HG03066 (cell line): ENCODE results near the gene TAF4.
"Not testable (repeated sequence)": the region's sequence is repeated elsewhere in the genome, so short reads cannot be mapped to it uniquely, and the experiment has no call there.

Source experiments
- ATAC-seq: cut with Tn5 transposase; IDR thresholded peaks from one replicate; pipeline ENCODE4 v1.9.1; 2021; ENCODE audit warnings: low read depth; ENCODE audit not compliant: unreplicated experiment

TAF4 gene

DNA sequence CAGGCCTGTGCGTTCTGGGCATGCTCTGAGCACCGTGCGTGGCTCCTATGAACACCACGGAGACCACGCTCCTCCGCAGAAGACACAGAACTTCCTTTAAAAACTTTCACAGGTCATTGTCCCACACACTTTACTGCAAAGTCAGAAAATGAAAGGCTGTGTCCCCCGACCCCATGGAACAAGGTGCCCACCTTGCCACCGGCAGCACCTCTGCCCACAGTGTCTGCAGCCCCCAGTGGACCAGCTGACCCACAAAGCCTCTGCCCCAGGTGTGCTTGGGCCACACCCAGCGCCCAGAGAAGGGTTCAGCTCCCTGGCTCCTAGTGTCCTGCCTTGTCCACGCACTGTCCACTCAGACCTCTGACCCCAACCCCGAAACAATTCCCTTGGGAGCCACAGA lies 8.7 kb downstream of the TAF4 start:
- ATAC-seq, result no peak

- no peak for ATAC-seq
Observed at GRCh38 chr20:62056377-62056776, 9.3 kb downstream of the TAF4 start.

DNA sequence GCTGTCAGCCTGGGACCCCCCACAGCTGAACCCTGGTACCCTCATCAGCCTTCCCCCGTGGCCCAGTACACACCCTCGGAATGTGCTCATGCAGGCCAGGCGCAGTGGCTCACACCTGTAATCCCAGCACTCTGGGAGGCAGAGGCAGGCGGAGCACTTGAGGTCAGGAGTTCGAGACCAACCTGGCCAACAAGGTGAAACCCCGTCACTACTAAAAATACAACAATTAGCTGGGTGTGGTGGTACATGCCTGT lies 9.9 kb downstream of the TAF4 start:
- ATAC-seq, result not testable (repeated sequence)

DNA sequence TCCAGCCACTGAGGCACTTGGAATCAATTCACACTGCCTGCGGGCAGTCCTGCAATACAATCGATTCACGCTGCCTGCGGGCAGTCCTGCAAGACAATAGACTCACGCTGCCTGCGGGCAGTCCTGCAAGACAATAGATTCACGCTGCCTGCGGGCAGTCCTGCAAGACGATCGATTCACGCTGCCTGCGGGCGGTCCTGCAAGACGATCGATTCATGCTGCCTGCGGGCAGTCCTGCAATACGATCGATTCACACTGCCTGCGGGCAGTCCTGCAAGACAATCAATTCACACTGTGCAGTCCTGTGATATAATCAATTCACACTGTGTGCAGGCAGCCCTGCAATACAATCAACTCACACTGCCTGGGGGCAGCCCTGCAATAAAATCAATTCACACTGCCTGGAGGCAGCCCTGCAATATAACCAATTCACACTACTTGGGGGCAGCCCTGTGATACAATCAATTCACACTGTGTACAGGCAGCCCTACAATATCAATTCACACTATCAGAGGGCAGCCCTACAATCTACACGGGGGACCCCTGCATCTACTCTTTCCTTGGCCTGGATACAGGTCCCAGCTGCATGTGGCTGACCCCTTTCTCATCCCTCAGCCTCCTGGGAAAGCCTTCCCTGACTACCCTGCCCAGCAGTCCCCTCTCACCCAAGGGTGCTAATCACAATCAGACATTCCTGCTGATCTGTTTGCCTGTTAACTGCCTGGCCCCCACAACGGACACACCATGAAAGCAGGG lies 10.4 kb downstream of the TAF4 start:
- ATAC-seq, result no peak

GRCh38 chr20:62054451-62054953 lies 11.2 kb downstream of the TAF4 start:
- no peak for ATAC-seq

- no peak for ATAC-seq
Observed at GRCh38 chr20:62053465-62054196, 12.1 kb downstream of the TAF4 start.

DNA sequence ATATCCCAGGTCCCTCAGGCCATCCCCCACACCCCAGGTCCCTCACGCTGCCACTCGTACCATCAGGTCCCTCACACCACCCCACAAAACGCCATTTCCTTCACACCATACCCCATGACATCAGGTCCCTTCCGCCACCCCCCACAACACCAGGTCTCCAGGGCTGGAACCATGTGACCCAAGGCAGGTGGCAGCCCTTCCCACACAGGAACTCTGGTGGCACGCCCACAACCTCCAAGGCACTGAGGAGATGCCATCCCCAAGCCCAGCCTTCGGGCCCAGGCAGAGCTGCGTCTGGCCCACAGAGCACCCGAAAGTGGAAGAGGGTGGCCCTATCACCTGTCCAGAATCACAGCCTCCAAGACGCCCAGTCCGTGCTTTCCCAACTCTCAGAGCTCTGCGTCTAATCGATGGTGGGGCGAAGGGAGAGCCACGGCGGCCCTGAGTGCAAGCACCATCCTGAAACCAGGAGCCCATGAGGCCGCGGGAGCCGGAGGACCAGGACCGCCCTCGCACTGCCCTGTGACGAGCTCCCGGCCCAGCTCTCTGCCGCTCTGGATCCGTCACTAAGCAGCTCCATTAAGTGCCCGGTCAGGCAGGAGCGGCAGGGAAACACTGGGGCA lies 12.7 kb downstream of the TAF4 start:
- ATAC-seq, result no peak

- ATAC-seq, result no peak
Observed at GRCh38 chr20:62052336-62052841, 13.3 kb downstream of the TAF4 start.

- no peak for ATAC-seq
Observed at GRCh38 chr20:62051546-62052255, 14.0 kb downstream of the TAF4 start.

- ATAC-seq, result no peak
Observed at GRCh38 chr20:62051144-62051543, 14.5 kb downstream of the TAF4 start.

DNA sequence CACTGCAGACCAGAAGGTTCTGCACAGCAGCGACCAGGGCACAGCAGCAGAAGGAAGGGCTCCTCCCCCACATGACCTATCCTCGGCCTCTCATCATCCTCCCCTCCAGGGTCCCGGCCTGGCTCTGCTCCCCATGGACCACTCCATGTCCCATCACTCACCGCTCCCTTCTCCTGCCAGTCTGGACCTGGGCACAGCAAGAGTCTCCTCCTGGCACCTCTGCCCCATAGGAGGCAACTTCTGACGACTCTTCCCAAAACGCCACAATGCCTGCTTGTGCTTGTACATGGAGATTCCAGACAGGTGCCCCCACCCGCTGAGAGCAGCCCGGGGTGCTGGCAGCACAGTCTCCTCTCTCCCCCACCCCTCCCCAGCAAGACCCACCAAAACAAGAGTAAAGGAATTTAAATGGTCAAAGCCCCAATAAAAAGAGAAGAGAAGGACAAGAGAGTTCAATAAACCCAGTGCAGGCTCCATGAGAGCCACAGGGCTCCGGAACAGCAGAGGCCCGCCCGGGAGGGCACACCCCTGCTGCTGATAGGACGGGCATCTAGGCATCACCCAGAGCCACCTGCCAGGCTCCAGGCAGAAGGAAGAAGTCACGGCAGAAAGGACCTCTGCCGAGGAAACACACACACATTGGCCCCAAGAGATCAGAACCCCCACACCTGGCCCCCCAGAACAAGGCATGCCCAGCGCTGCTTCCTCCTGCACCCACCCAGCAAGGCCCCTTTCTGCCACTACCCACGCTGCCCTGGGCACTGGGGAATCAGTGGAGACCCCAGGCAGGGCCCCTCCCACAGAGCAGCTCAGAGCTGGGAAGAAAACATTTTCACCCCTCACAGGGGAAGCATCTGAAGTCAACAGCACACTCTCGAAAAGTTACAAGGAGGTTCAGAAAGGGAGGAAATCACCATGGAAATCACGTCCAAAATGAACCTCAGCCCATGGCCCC lies 15.2 kb downstream of the TAF4 start:
- no peak for ATAC-seq

DNA sequence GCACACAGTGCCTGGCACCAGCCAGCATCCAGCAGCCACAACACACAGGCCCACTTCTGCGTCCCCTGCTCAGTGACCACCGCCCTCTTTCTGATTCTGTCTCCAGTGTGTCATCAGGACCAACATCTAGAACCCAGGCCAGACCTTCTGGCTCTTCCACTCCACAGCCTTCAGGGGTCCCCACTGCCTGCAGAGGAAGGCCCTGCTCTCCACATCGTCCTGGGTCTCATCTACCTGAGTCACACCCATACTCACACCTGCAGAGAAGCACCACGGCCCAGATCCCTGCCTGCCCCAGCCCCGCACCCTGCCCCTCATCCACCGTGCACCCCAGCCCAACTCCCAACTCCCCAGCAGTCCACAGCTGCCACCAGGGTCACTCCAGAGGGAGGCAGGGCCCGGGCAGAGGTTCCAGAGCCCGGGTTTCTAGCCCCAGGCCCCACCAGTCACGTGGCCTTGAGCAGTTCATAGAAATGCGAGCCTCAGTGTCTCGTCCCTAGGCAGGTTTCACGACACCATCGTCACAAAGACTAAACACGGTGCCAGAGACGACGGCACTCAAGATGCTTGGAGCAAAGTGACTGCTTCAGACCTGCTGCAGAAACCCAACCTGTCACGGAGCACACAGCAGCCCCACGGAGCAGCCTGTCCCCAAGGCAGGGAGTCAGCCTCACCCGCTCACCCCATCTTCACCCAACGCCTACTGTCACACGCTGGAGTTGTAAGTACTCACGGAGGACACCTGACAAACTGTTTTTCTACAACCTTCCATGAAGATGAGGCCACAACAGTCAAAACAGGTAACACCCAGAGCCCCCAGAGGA lies 16.1 kb downstream of the TAF4 start:
- ATAC-seq, result no peak

DNA sequence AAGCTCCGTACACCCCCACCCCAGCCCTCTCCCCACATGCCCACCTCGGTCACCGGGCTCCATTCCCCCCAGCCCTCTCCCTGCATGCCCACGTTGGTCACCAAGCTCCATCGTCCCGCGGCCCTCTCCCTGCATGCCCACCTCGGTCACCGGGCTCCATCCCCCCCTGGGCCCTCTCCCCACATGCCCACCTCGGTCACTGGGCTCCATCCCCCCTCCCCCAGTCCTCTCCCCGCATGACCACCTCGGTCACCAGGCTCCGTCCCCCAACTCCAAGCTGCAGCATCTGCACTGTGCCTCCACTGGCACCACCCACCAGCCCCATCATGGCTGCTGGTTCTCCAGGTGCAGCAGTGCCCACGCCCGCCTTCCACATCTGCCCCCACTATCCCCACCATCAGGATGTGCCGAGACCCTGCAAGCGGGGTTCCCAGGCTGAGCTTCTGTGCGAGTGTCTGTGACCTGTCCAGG lies 16.8 kb downstream of the TAF4 start:
- no peak for ATAC-seq

- no peak for ATAC-seq
Observed at GRCh38 chr20:62048346-62048761, 17.3 kb downstream of the TAF4 start.

DNA sequence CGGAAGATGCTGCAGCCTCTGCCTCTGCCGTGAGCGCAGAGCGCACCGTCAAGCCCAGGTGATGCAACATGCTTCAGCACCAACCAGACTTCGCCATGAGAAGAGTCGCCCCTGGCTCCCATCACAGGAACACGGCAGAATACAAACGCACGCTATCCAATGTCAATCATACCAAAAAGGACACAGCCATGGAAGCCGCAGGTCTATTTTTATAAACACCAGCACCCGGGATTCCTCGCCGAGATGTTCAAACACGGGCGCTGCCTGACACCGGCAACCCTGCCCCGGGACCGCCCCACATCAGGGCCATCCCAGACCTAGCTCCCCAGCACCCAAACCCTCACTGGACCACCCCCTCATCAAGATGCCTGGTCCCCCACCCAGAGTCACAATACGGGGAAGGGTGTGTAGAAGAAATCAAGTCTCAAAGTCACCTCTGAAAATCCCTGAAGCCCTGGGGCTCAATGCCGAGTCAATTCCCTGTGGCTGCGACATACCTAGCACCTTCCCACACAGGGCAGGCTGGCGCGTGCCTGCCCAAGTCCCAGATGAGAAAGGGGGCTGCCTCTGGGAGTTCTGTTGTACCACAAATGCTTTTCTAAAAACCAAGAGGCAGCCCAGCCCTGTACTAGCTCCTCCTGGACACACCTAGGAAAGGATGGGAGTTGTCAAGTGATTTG lies 17.9 kb downstream of the TAF4 start:
- ATAC-seq, result no peak

DNA sequence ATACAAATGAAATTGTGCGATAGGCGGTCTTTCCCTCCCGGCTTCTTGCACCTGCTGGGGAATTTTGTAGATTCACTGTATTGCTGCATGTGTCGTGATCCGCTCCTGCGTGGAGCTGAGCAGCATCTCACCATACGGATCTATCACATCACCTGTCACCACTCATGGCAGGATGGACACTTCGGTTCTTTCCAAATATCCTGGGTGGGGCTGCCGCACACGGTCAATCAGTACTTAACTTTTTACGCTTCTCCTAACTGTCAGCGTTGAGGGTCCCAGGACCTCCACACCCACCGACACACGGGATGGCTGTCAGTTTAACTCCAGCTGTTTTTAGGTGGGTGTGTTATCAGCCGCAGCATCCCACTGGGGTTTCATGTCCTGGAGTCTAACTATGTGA lies 19.2 kb downstream of the TAF4 start:
- ATAC-seq, result no peak

DNA sequence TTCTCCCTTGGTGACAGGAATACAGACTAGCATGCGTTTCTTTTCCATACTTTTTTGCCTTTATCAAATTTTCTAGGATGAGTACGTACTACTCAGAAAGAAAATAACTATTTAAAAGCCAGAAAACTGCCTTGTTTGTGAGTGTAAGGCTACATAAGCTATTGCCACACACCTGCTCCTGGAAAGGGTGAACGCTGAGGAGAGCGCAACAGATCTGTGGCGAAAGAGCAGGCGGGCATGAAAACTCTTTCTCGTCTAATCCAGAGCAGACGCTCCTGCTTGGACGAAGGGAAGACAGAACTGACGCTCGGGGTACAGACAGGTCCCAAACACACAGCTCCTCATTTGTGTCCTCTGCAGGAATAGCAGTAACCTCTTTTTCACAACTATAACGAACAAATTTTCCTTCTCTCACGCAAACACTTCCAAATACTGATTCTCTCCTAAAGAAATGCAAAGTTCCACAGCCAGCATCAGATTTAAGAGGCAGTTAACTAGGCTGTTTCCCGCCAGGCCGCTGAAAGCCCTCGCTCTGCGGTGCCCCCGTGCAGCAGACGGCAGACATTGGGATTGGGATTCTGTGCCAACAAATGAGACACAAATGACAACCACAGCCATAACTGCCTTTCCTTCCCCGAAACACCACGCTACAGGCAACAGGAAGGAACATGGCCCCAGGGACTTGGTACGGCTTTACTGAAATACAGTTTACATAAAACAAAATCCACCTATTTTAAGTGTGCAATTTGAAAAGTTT lies 20.0 kb downstream of the TAF4 start:
- ATAC-seq, result no peak

DNA sequence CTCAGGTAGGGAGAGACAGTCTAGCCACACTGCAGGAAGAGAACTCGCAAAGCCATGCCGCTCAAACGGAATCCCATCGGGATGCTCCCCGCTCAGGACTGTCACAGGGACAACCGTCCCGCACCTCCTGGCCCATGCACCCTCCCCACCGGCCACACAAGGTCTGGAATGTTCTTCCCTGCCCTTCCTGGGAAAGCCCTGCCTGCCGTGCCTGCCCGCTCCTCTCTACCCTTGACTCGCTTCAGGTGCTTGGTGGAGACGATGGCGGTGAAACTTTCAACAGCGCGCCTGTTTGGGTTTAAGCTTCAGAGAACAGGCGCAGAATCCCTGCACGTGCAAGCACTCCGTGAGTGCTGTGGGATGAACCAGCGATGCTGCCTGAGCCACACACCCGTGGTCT lies 20.6 kb downstream of the TAF4 start:
- ATAC-seq, result no peak
